Measurements from ENCODE around the gene DQX1.

- TF ChIP-seq CTCF (IDR thresholded peaks at IDR 0.05; ENCODE audit: control extremely low read depth in 1 of 3, insufficient read depth in 1 of 3, low read depth in 1 of 3, low read length in 3 of 3) (no peak), RNF2 (IDR thresholded peaks at IDR 0.05; ENCODE audit: borderline replicate concordance, low read depth, low read length, missing control alignments, poor library complexity, severe bottlenecking) (peak; percentile 71), POLR2AphosphoS5 (IDR thresholded peaks at IDR 0.05; ENCODE audit: low read depth, low read length) (0 out of 2 replicates have a peak, but pooled peaks have one; percentile 22), KDM1A (IDR thresholded peaks at IDR 0.05; ENCODE audit: borderline replicate concordance, low read length) (no peak), GTF2F1 (IDR thresholded peaks at IDR 0.05; ENCODE audit: borderline replicate concordance, low read depth, low read length) (no peak), CREB1 (IDR thresholded peaks at IDR 0.05) (no peak), CEBPB (IDR thresholded peaks at IDR 0.05; ENCODE audit: low read depth, low read length) (no peak), YY1 (IDR thresholded peaks at IDR 0.05; ENCODE audit: low read depth, low read length) (no peak), EZH2 (IDR thresholded peaks at IDR 0.05; ENCODE audit: low read depth, low read length, severe bottlenecking) (no peak), SP1 (IDR thresholded peaks at IDR 0.05; ENCODE audit: low read depth, low read length) (no peak), SP4 (IDR thresholded peaks at IDR 0.05; ENCODE audit: low read length) (no peak), NRF1 (IDR thresholded peaks at IDR 0.05; ENCODE audit: low read depth, low read length) (no peak), TEAD4 (IDR thresholded peaks at IDR 0.05; ENCODE audit: low read depth, low read length) (no peak), POLR2A (IDR thresholded peaks at IDR 0.05; ENCODE audit: control extremely low read depth in 1 of 2, low read depth in 2 of 2, low read length in 2 of 2) (no peak)
Measured at GRCh38 chr2:74498500-74499266, 27.3 kb downstream of the DQX1 start.
